ENCODE results near the gene COQ10B.
"Not testable (repeated sequence)": the region's sequence is repeated elsewhere in the genome, so short reads cannot be mapped to it uniquely, and the experiment has no call there.

DNA sequence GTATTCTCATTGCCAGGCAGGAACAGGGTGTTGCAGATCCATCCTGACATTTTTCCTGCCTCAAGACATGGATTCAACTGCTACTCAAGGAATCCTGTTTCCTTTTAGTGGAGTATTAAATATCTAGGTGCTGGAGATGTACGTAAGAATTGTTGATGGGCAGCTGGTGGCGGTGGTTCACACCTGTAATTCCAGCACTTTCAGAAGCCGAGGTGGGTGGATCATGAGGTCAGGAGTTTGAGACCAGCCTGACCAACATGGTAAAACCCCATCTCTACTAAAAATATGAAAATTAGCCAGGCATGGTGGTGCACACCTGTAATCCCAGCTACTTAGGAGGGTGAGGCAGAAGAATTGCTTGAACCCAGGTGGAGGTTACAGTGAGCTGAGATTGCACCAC lies 30.9 kb downstream of the COQ10B start:
- TF ChIP-seq, protein P1, sequence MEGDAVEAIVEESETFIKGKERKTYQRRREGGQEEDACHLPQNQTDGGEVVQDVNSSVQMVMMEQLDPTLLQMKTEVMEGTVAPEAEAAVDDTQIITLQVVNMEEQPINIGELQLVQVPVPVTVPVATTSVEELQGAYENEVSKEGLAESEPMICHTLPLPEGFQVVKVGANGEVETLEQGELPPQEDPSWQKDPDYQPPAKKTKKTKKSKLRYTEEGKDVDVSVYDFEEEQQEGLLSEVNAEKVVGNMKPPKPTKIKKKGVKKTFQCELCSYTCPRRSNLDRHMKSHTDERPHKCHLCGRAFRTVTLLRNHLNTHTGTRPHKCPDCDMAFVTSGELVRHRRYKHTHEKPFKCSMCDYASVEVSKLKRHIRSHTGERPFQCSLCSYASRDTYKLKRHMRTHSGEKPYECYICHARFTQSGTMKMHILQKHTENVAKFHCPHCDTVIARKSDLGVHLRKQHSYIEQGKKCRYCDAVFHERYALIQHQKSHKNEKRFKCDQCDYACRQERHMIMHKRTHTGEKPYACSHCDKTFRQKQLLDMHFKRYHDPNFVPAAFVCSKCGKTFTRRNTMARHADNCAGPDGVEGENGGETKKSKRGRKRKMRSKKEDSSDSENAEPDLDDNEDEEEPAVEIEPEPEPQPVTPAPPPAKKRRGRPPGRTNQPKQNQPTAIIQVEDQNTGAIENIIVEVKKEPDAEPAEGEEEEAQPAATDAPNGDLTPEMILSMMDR (conservative IDR thresholded peaks at IDR 0.05; ENCODE audit: low read length) = not testable (repeated sequence)
- TF ChIP-seq EZH2phosphoT487 (IDR thresholded peaks at IDR 0.05; ENCODE audit: borderline replicate concordance, low read depth, low read length) = not testable (repeated sequence)
